ENCODE data around the gene ANXA6. TPM values are rescaled to one million over a fixed set of nuclear protein-coding genes. Genes with fewer than 3 reads are reported as not detected.

ANXA6 gene
- total and polyA plus RNA-seq, 10 of the 15 experiments (the other 5 are each of a cell fraction or from before 2014, with no cell fraction given): 44.0 to 571 (median 465) TPM

DNA sequence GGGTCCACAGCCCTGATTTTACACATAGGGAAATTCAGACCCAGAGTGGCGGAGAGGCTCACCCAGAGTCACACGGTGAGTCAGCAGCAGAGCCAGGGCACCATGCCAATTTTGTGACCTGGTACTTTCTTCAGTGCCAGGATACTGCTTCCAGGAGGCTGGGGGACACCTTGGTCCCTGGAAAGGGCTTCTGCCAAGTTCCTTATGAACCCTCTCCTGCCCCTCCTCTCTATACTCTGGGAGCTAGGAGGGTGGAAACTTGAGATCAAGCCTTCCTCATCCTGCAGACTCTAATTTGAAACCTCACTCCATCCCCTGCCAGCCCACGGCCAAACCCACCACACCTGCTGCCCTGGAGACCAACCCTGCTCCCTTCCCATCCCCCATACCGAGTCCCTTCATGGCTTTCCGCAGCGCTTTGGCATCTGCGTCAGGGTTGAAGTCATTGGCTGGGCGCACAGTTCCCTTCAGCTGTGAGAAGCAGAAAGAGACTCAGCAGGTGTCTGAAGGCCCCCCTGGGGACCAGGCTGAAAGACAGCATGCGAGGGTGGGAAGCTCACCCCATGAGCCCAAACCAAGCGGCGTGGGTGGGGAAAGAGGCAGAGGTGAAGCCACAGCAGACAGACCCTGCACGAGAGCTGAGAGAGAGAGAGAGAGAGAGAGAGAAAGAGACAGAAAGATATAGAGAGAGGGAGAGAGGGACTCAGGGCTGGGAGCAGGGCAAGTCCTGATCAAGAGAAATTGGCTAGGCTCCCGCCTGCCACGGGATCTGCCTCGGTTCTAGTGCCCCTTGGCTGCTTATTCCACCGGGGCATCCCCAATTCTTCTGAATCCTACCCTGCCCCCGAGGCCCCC, 33.5 kb downstream of the ANXA6 start (continued):
- TF ChIP-seq PML (IDR thresholded peaks at IDR 0.05; ENCODE audit: low read length): peak; percentile 43; the same call in 1 of the 2 replicates
- peak; percentile 93 for TF ChIP-seq CHD2 (IDR thresholded peaks at IDR 0.05; ENCODE audit: borderline replicate concordance, low read depth, low read length)
- no peak for TF ChIP-seq KDM1A (IDR thresholded peaks at IDR 0.05; ENCODE audit: borderline replicate concordance)
- peak; percentile 99 for TF ChIP-seq NR2F1 (conservative IDR thresholded peaks at IDR 0.05)
- TF ChIP-seq JUND (IDR thresholded peaks at IDR 0.05; ENCODE audit: low read depth, low read length): no peak
- no peak for TF ChIP-seq ATF3 (IDR thresholded peaks at IDR 0.05; ENCODE audit: borderline replicate concordance, extremely low read depth, low read depth, low read length)
- TF ChIP-seq ZNF687 (IDR thresholded peaks at IDR 0.05): peak; percentile 90
- no peak for TF ChIP-seq ZNF217 (IDR thresholded peaks at IDR 0.05)
- 0 out of 2 replicates have a peak, but pooled peaks have one; percentile 7 for TF ChIP-seq ZNF384 (IDR thresholded peaks at IDR 0.05; ENCODE audit: borderline replicate concordance, low read depth, low read length)
- no peak for TF ChIP-seq SMAD5 (IDR thresholded peaks at IDR 0.05; ENCODE audit: low read depth)
- no peak for TF ChIP-seq TAF1 (IDR thresholded peaks at IDR 0.05; ENCODE audit: borderline replicate concordance, low read depth, low read length)
- peak; percentile 90 for TF ChIP-seq CREM (IDR thresholded peaks at IDR 0.05; ENCODE audit: low read depth)
- TF ChIP-seq FOXM1 (IDR thresholded peaks at IDR 0.05; ENCODE audit: low read depth, low read length): peak; percentile 98
- no peak for TF ChIP-seq BCLAF1 (IDR thresholded peaks at IDR 0.05)
- no peak for TF ChIP-seq SIX5 (IDR thresholded peaks at IDR 0.05; ENCODE audit: low read depth, low read length, severe bottlenecking)
- peak; percentile 59; the same call in 1 of the 2 replicates for TF ChIP-seq RB1 (IDR thresholded peaks at IDR 0.05; ENCODE audit: borderline replicate concordance)
- no peak; the same call in 1 of the 2 replicates for TF ChIP-seq TCF7 (IDR thresholded peaks at IDR 0.05; ENCODE audit: borderline replicate concordance)
- peak; percentile 80 for TF ChIP-seq TBL1XR1 (IDR thresholded peaks at IDR 0.05; ENCODE audit: low read depth, low read length)
- TF ChIP-seq NFYA (IDR thresholded peaks at IDR 0.05; ENCODE audit: borderline replicate concordance, low read depth, low read length): no peak
- TF ChIP-seq ZNF622 (IDR thresholded peaks at IDR 0.05): no peak
- 0 out of 2 replicates have a peak, but pooled peaks have one; percentile 19 for TF ChIP-seq NFYB (IDR thresholded peaks at IDR 0.05; ENCODE audit: insufficient read depth, low read depth, low read length)
- no peak for TF ChIP-seq RAD21 (IDR thresholded peaks at IDR 0.05; ENCODE audit: insufficient read depth, low read depth, low read length)
- peak; percentile 93 for TF ChIP-seq RUNX3 (IDR thresholded peaks at IDR 0.05; ENCODE audit: low read length)
